ENCODE measurements around the gene FBXL16.
A peak's percentile ranks its signal among the peaks of the same experiment; 100 is the strongest.

FBXL16 gene

DNA sequence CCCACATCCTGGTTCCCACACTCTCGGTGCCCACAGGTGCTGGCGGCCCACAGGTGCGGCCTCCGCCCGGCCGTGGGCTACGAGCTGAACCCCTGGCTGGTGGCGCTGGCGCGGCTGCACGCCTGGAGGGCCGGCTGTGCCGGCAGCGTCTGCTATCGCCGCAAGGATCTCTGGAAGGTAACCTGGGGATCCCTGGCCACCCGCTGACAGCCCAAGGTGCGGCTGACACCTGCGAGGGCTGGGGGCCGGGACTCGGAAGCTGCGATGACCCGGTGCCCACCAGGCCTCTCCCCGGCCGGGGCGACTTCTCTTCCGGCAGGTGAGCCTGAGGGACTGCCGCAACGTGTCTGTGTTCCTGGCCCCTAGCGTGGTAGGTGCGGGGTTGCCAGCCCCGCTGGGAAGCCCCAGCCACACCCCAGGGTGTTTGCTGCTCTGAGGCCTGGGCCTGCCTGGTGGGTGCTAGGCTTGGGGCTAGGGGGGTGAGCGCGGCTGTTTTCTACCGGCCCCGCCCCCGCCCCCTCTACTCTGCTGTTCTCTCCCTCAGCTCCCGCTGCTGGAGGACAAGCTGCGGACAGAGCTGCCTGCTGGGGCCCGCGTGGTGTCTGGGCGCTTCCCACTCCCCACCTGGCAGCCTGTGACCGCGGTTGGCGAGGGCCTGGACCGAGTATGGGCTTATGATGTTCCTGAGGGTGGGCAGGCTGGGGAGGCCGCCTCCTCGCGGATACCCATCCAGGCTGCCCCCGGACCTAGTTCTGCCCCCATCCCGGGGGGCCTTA lies 16.4 kb upstream of the FBXL16 start:
- Histone ChIP-seq H3K4me3 (ENCODE audit: low read depth in 1 of 2, low read length in 2 of 2) (peak overlapping the region in 1 of 2 experiments; percentile 67; a peak in 2 of 4 replicates), H4K20me1 (ENCODE audit: insufficient read depth, low read length) (peaks cover 57% of the 10 kb centered on the region), H3K27ac (ENCODE audit: low read length) (peak overlapping the region; percentile 79), H3K4me2 (ENCODE audit: insufficient read depth, low read length) (peak overlapping the region; percentile 86), H3K79me2 (ENCODE audit: insufficient read depth, low read length) (peaks cover under 1% of the 10 kb centered on the region), H3K9ac (ENCODE audit: low read depth, low read length) (peak overlapping the region; percentile 79), H3K9me3 (ENCODE audit: insufficient read depth, low read length, severe bottlenecking) (no peaks in the 10 kb centered on the region), H3K36me3 (ENCODE audit: insufficient read depth, low read length) (peaks cover 5% of the 10 kb centered on the region; the same call in 1 of the 2 replicates), H3K27me3 (ENCODE audit: insufficient read depth, low read length, poor library complexity) (peaks cover 6% of the 10 kb centered on the region), H2AFZ (ENCODE audit: low read depth, low read length) (no peak overlapping the region), H3K4me1 (ENCODE audit: insufficient read depth, low read length) (peaks cover 56% of the 10 kb centered on the region)
- TF ChIP-seq, protein P1, sequence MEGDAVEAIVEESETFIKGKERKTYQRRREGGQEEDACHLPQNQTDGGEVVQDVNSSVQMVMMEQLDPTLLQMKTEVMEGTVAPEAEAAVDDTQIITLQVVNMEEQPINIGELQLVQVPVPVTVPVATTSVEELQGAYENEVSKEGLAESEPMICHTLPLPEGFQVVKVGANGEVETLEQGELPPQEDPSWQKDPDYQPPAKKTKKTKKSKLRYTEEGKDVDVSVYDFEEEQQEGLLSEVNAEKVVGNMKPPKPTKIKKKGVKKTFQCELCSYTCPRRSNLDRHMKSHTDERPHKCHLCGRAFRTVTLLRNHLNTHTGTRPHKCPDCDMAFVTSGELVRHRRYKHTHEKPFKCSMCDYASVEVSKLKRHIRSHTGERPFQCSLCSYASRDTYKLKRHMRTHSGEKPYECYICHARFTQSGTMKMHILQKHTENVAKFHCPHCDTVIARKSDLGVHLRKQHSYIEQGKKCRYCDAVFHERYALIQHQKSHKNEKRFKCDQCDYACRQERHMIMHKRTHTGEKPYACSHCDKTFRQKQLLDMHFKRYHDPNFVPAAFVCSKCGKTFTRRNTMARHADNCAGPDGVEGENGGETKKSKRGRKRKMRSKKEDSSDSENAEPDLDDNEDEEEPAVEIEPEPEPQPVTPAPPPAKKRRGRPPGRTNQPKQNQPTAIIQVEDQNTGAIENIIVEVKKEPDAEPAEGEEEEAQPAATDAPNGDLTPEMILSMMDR (IDR thresholded peaks at IDR 0.05; ENCODE audit: borderline replicate concordance, extremely low read depth, low read length, poor library complexity, severe bottlenecking), result no peak
- no peak for TF ChIP-seq EZH2 (IDR thresholded peaks at IDR 0.05; ENCODE audit: borderline replicate concordance, low read depth, low read length, severe bottlenecking)
- ATAC-seq (ENCODE audit: insufficient read depth, low read depth), result no peak; the same call in 1 of the 3 replicates
- peak; percentile 30 for DNase-seq

DNA sequence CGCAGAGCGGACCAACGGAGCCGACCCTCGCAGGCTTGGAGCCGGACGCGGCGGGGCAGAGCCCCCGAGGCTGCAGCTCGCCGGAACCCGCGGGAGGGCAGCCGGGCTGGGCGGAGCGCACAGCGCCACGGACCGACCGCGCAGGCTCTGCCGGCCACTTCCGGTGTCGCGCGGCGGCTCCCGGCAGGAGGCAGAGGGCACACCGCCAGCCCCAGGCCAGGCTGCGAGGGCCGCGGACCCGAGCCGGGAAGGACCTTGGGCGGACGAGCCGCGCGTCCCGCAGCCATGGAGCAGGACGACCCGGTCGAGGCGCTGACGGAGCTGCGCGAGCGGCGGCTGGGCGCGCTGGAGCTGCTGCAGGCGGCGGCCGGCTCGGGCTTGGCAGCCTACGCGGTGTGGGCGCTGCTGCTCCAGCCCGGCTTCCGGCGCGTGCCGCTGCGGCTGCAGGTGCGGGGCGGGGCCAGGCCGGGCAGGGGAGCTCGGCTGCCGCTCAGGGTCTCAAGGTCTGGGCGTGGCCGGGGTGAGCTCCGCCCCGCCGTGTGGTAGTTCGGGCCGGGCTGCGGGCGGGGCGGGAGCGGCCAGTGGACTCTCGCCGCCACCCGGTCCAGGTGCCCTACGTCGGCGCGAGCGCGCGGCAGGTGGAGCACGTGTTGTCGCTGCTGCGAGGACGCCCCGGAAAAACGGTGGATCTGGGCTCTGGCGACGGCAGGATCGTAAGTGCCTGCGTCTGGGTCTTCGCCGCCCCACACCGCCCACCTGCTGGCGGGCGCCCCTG lies 15.6 kb upstream of the FBXL16 start, which contains the start of gene ANTKMT:
Gene ANTKMT, plus strand, starts transcription at position 157 of the 775 bp plus-strand sequence. Its CDS starts 129 bp downstream, at position 286.
- Histone ChIP-seq H3K27me3 (ENCODE audit: insufficient read depth, low read length, poor library complexity) (peaks cover 6% of the 10 kb centered on the region), H3K36me3 (ENCODE audit: insufficient read depth, low read length) (peaks cover 12% of the 10 kb centered on the region; the same call in 1 of the 2 replicates), H3K9me3 (ENCODE audit: insufficient read depth, low read length, severe bottlenecking) (no peaks in the 10 kb centered on the region), H2AFZ (ENCODE audit: low read depth, low read length) (peak within 1 kb of the TSS; percentile 67), H3K79me2 (ENCODE audit: insufficient read depth, low read length) (peaks cover 7% of the 10 kb centered on the region), H3K4me1 (ENCODE audit: insufficient read depth, low read length) (peaks cover 57% of the 10 kb centered on the region), H3K27ac (ENCODE audit: low read length) (peak within 1 kb of the TSS; percentile 79), H4K20me1 (ENCODE audit: insufficient read depth, low read length) (peaks cover 60% of the 10 kb centered on the region), H3K9ac (ENCODE audit: low read depth, low read length) (peak within 1 kb of the TSS; percentile 79), H3K4me3 (ENCODE audit: low read depth in 1 of 2, low read length in 2 of 2) (peak within 1 kb of the TSS; percentile 28 to 67; a peak in 3 of 4 replicates), H3K4me2 (ENCODE audit: insufficient read depth, low read length) (peak within 1 kb of the TSS; percentile 86)
- ATAC-seq (ENCODE audit: insufficient read depth, low read depth) (peak; percentile 68), DNase-seq (peak; percentile 81)
- TF ChIP-seq, protein P1 (IDR thresholded peaks at IDR 0.05; ENCODE audit: borderline replicate concordance, extremely low read depth, low read length, poor library complexity, severe bottlenecking), result no peak
- TF ChIP-seq EZH2 (IDR thresholded peaks at IDR 0.05; ENCODE audit: borderline replicate concordance, low read depth, low read length, severe bottlenecking), result no peak

DNA sequence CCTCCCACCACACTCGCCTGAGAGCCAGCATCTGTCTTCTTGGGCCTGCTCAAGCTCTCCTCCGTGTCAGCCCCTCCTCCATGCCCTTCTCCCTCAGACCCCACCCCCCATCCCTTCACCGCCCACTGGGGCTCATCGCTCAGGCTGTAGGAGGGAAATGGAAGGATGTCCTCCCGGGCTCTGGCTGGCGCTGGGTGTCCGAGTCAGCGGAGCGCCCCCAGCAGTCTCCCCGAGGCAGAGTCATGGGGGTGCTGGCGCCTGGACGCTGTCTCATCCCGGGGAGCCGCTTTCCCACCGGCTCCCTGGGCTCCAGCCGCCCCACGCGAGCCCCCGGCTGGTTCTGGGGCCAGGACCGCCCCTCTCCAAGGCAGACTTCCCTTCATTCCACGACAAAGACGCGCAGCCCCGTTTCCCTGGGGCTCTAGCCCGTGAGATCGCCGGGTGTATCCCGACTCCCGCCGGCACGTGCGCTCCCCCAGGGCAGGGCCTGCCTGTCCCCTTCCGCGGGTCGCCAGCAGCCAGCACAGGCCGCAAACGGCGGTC lies 14.9 kb upstream of the FBXL16 start:
- H2AFZ ChIP-seq (ENCODE audit: low read depth, low read length), result peak overlapping the region; percentile 67
- peaks cover 6% of the 10 kb centered on the region for H3K27me3 ChIP-seq (ENCODE audit: insufficient read depth, low read length, poor library complexity)
- H3K9me3 ChIP-seq (ENCODE audit: insufficient read depth, low read length, severe bottlenecking), result no peaks in the 10 kb centered on the region
- ATAC-seq (ENCODE audit: insufficient read depth, low read depth) (peak; percentile 71), DNase-seq (peak; percentile 88)
- H3K79me2 ChIP-seq (ENCODE audit: insufficient read depth, low read length), result peaks cover 14% of the 10 kb centered on the region
- H3K27ac ChIP-seq (ENCODE audit: low read length), result peak overlapping the region; percentile 79
- no peak for TF ChIP-seq EZH2 (IDR thresholded peaks at IDR 0.05; ENCODE audit: borderline replicate concordance, low read depth, low read length, severe bottlenecking)
- TF ChIP-seq, protein P1 (IDR thresholded peaks at IDR 0.05; ENCODE audit: borderline replicate concordance, extremely low read depth, low read length, poor library complexity, severe bottlenecking), result peak; percentile 21
- H3K9ac ChIP-seq (ENCODE audit: low read depth, low read length), result peak overlapping the region; percentile 79
- H3K36me3 ChIP-seq (ENCODE audit: insufficient read depth, low read length), result peaks cover 12% of the 10 kb centered on the region; the same call in 1 of the 2 replicates
- H4K20me1 ChIP-seq (ENCODE audit: insufficient read depth, low read length), result peaks cover 59% of the 10 kb centered on the region
- H3K4me1 ChIP-seq (ENCODE audit: insufficient read depth, low read length), result peaks cover 64% of the 10 kb centered on the region
- peak overlapping the region; percentile 86 for H3K4me2 ChIP-seq (ENCODE audit: insufficient read depth, low read length)
- peak overlapping the region; percentile 28 to 67; a peak in 3 of 4 replicates for H3K4me3 ChIP-seq (ENCODE audit: low read depth in 1 of 2, low read length in 2 of 2)
